H9 (cell line): ENCODE results near the gene ARHGAP9. TPM values are rescaled to one million over a fixed set of nuclear protein-coding genes. Genes with fewer than 3 reads are reported as not detected.

Experiments
- DNase-seq: peaks from one replicate; pipeline ENCODE4 v3.0.0-alpha.2; 2017
- H2AFZ ChIP-seq: one replicate; pipeline ENCODE4 v1.6.1; 2013; ENCODE audit warnings: mild to moderate bottlenecking, low read length, control low read depth, moderate library complexity
- H2AK5ac ChIP-seq: 2 replicates; pipeline ENCODE4 v1.6.1; 2013; ENCODE audit warnings: low read length, control low read depth, mixed read lengths; ENCODE audit not compliant: insufficient read length
- H2BK120ac ChIP-seq: one replicate; pipeline ENCODE4 v1.6.1; 2013; ENCODE audit warnings: low read depth, mild to moderate bottlenecking, low read length, control low read depth, inconsistent platforms; ENCODE audit not compliant: poor library complexity, severe bottlenecking
- H2BK12ac ChIP-seq: 2 replicates; pipeline ENCODE4 v1.6.1; 2013; ENCODE audit warnings: low read length, control low read depth, mixed read lengths, low read depth; ENCODE audit not compliant: insufficient read length
- H2BK15ac ChIP-seq: 2 replicates; pipeline ENCODE4 v1.6.1; 2013; ENCODE audit warnings: low read depth, low read length, control low read depth
- H2BK20ac ChIP-seq: one replicate; pipeline ENCODE4 v1.6.1; 2013; ENCODE audit warnings: low read depth, mild to moderate bottlenecking, low read length, control low read depth, inconsistent platforms; ENCODE audit not compliant: poor library complexity, severe bottlenecking
- H2BK5ac ChIP-seq: 2 replicates; pipeline ENCODE4 v1.6.1; 2013; ENCODE audit warnings: low read length, control low read depth, mixed read lengths; ENCODE audit not compliant: insufficient read length
- H3K14ac ChIP-seq: 2 replicates; pipeline ENCODE4 v1.6.1; 2013; ENCODE audit warnings: low read length, control low read depth; ENCODE audit not compliant: insufficient read depth
- H3K18ac ChIP-seq: 2 replicates; pipeline ENCODE4 v1.6.1; 2013; ENCODE audit warnings: low read depth, mild to moderate bottlenecking, mixed read lengths, low read length, control low read depth; ENCODE audit not compliant: insufficient read length
- H3K23ac ChIP-seq: 2 replicates; pipeline ENCODE4 v1.6.1; 2013; ENCODE audit warnings: low read length, control low read depth, mixed read lengths, low read depth; ENCODE audit not compliant: insufficient read length
- H3K23me2 ChIP-seq: 2 replicates; pipeline ENCODE4 v1.6.1; 2013; ENCODE audit warnings: low read depth, mild to moderate bottlenecking, mixed read lengths, low read length, control low read depth; ENCODE audit not compliant: insufficient read length, poor library complexity, severe bottlenecking
- H3K27ac ChIP-seq: 2 replicates; pipeline ENCODE4 v1.5.1; 2013; ENCODE audit warnings: low read length, control low read depth, mixed read lengths, low read depth; ENCODE audit not compliant: insufficient read length
- H3K27me3 ChIP-seq: 2 replicates; pipeline ENCODE4 v1.6.1; 2013; ENCODE audit warnings: low read length, control low read depth, inconsistent platforms; ENCODE audit not compliant: insufficient read depth
- H3K4ac ChIP-seq: 2 replicates; pipeline ENCODE4 v1.6.1; 2013; ENCODE audit warnings: low read depth, mild to moderate bottlenecking, control low read depth, inconsistent platforms, low read length, moderate library complexity
- H3K4me1 ChIP-seq: 2 replicates; pipeline ENCODE4 v1.6.1; 2013; ENCODE audit warnings: low read length, control low read depth, inconsistent platforms; ENCODE audit not compliant: insufficient read depth
- H3K4me2 ChIP-seq: 2 replicates; pipeline ENCODE4 v1.6.1; 2013; ENCODE audit warnings: low read length, control low read depth, mixed read lengths; ENCODE audit not compliant: insufficient read length, insufficient read depth
- H3K56ac ChIP-seq: 2 replicates; pipeline ENCODE4 v1.6.1; 2013; ENCODE audit warnings: low read depth, mild to moderate bottlenecking, mixed read lengths, low read length, control low read depth; ENCODE audit not compliant: insufficient read length
- H3K79me1 ChIP-seq: 2 replicates; pipeline ENCODE4 v1.6.1; 2013; ENCODE audit warnings: low read depth, mild to moderate bottlenecking, moderate library complexity, low read length, control low read depth, inconsistent platforms; ENCODE audit not compliant: insufficient read depth, poor library complexity, severe bottlenecking
- H3K79me2 ChIP-seq: 2 replicates; pipeline ENCODE4 v1.6.1; 2013; ENCODE audit warnings: low read length, control low read depth, inconsistent platforms; ENCODE audit not compliant: insufficient read depth
- H3K9ac ChIP-seq: 2 replicates; pipeline ENCODE4 v1.6.1; 2013; ENCODE audit warnings: low read length, control low read depth, mixed read lengths; ENCODE audit not compliant: insufficient read length; ENCODE audit errors: extremely low read depth
- H3K9me3 ChIP-seq: one replicate; pipeline ENCODE4 v1.6.1; 2013; ENCODE audit warnings: low read depth, low read length, inconsistent platforms; ENCODE audit not compliant: control insufficient read depth
- H3T11ph ChIP-seq: one replicate; pipeline ENCODE4 v1.6.1; 2013; ENCODE audit warnings: mild to moderate bottlenecking, low read length, control low read depth, inconsistent platforms
- H4K20me1 ChIP-seq: one replicate; pipeline ENCODE4 v1.6.1; 2013; ENCODE audit not compliant: control insufficient read depth, insufficient read length, insufficient read depth
- H4K5ac ChIP-seq: 2 replicates; pipeline ENCODE4 v1.6.1; 2013; ENCODE audit warnings: low read depth, mild to moderate bottlenecking, mixed read lengths, low read length, control low read depth; ENCODE audit not compliant: insufficient read length
- H4K8ac ChIP-seq: replicated peaks from 2 replicates; pipeline ENCODE4 v1.6.1; 2013; ENCODE audit warnings: low read length, control low read depth, mixed read lengths, low read depth; ENCODE audit not compliant: insufficient read length
- H4K91ac ChIP-seq: 2 replicates; pipeline ENCODE4 v1.6.1; 2013; ENCODE audit warnings: low read depth, mild to moderate bottlenecking, moderate library complexity, mixed read lengths, low read length, control low read depth; ENCODE audit not compliant: insufficient read length
- H3K27ac Mint-ChIP-seq, 3 experiments: 2 replicates in 2 of 3; 3 replicates in 1 of 3; pipeline ENCODE4 v1.8.0; 2020 to 2021; ENCODE audit warnings: mixed read lengths in 3 of 3, mild to moderate bottlenecking in 1 of 3, moderate library complexity in 1 of 3
- H3K27me3 Mint-ChIP-seq: 2 replicates; pipeline ENCODE4 v1.8.0; 2021; ENCODE audit warnings: low read depth, mild to moderate bottlenecking, moderate library complexity, mixed read lengths
- H3K36me3 Mint-ChIP-seq, 3 experiments: 2 replicates in 2 of 3; 3 replicates in 1 of 3; pipeline ENCODE4 v1.8.0; 2020 to 2021; ENCODE audit warnings: low read depth in 3 of 3, mixed read lengths in 3 of 3; ENCODE audit not compliant: insufficient read depth in 1 of 3
- H3K4me1 Mint-ChIP-seq, 2 experiments: 2 replicates each; pipeline ENCODE4 v1.8.0; 2020; ENCODE audit warnings: mixed read lengths in 2 of 2
- H3K4me3 Mint-ChIP-seq, 2 experiments: 2 replicates in 1 of 2; 3 replicates in 1 of 2; pipeline ENCODE4 v1.8.0; 2020 to 2021; ENCODE audit warnings: mild to moderate bottlenecking in 2 of 2, mixed read lengths in 2 of 2, moderate library complexity in 1 of 2
- H3K9me3 Mint-ChIP-seq, 2 experiments: 2 replicates in 1 of 2; 3 replicates in 1 of 2; pipeline ENCODE4 v1.8.0; 2020; ENCODE audit warnings: mild to moderate bottlenecking in 2 of 2, mixed read lengths in 2 of 2, moderate library complexity in 1 of 2
- WGBS: extraction: QIAGEN DNeasy Blood & Tissue Kit; methylation state at CpG from one replicate; pipeline ENCODE4 v1.1.7; 2013; ENCODE audit warnings: missing lambda C conversion rate, low lambda C conversion rate, mixed read lengths; ENCODE audit not compliant: insufficient read length; ENCODE audit errors: extremely low coverage; 5-methylcytosine and 5-hydroxymethylcytosine counted together
- total RNA-seq: library from RNA; stranded (reverse); gene quantifications from 2 replicates; pipeline ENCODE4 v1.2.1, GENCODE V29; 2021
- TF ChIP-seq, protein P1 (sequence below): fragments of 200-600 bp; sonication (generic); conservative IDR thresholded peaks from 3 replicates; pipeline ENCODE4 v1.8.0; 2021; ENCODE audit warnings: antibody characterized with exemption, mild to moderate bottlenecking

Gene ARHGAP9
- total RNA-seq, 1 experiment from 2014 or later, result 3.7 TPM

DNA sequence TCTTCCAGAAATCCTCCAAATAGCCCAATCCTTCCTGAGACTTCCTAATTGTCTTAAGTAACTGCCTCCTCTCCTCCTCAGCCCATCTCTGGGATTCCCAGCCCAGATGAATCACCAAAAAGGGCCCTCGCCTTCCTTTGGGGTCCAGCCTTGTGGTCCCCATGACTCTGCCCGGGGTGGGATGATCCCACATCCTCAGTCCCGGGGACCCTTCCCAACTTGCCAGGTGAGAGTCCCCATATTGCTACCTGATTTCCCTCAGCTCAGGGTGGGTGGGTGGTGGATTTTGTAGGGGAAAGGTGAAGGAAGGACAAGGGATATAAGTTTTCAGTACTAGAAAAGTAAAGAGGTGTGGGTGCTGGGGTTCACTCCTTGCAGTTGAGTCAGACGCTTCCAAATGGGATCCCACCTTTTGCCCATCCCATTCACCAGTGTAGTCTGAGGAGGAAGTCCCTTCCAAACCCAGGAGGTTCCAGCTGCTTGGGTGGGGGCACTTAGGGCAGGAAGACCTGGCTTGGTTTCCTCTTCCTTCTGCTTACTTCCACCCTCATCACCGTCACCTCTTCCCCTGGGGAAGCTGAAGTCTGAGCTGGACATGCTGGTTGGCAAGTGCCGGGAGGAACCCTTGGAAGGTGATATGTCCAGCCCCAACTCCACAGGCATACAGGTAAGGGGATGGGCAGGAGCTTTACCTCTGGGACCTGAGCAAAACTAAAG lies 14.5 kb downstream of the ARHGAP9 start:
- Mint-ChIP-seq H3K27me3 (peaks cover 42% of the 10 kb centered on the region), H3K4me3 (no peak overlapping the region; a peak in 1 of 5 replicates)
- no peak overlapping the region for H2AK5ac ChIP-seq

More for the DNA sequence above, 14.5 kb downstream of the ARHGAP9 start:
- no peaks in the 10 kb centered on the region for H3K27me3 ChIP-seq
- H2BK15ac ChIP-seq, result no peak overlapping the region
- H3K27ac ChIP-seq, result no peak overlapping the region
- H4K8ac ChIP-seq, result no peak overlapping the region
- 0 out of 7 replicates have a peak overlapping the region, but pooled peaks of 1 of the 3 experiments have one; percentile 9 for H3K27ac Mint-ChIP-seq
- H3K56ac ChIP-seq, result no peak overlapping the region
- peaks cover 13 to 15% of the 10 kb centered on the region in 2 experiments for H3K4me1 Mint-ChIP-seq
- H3K4me1 ChIP-seq, result no peaks in the 10 kb centered on the region
- H3T11ph ChIP-seq, result no peak overlapping the region
- DNase-seq, result peak; percentile 25
- H3K23me2 ChIP-seq, result peaks cover 9% of the 10 kb centered on the region
- no peak overlapping the region for H4K5ac ChIP-seq
- no peak overlapping the region for H2BK12ac ChIP-seq
- no peak overlapping the region for H4K91ac ChIP-seq
- H3K9me3 Mint-ChIP-seq, result no peaks in the 10 kb centered on the region
- H3K79me1 ChIP-seq, result no peaks in the 10 kb centered on the region
- no peak overlapping the region for H3K9ac ChIP-seq
- no peak overlapping the region for H3K4ac ChIP-seq
- peaks cover 0 to 36% (median 19%) of the 10 kb centered on the region in 3 experiments for H3K36me3 Mint-ChIP-seq
- H3K23ac ChIP-seq, result no peak overlapping the region
- no peak overlapping the region for H2BK20ac ChIP-seq
- H3K14ac ChIP-seq, result no peak overlapping the region
- no CpG with 5 or more reads among the region's 6 CpGs for WGBS
- H3K9me3 ChIP-seq, result no peaks in the 10 kb centered on the region
- no peak overlapping the region for H3K18ac ChIP-seq
- H2AFZ ChIP-seq, result no peak overlapping the region
- no peak overlapping the region for H2BK5ac ChIP-seq
- H2BK120ac ChIP-seq, result no peak overlapping the region
- TF ChIP-seq, protein P1, sequence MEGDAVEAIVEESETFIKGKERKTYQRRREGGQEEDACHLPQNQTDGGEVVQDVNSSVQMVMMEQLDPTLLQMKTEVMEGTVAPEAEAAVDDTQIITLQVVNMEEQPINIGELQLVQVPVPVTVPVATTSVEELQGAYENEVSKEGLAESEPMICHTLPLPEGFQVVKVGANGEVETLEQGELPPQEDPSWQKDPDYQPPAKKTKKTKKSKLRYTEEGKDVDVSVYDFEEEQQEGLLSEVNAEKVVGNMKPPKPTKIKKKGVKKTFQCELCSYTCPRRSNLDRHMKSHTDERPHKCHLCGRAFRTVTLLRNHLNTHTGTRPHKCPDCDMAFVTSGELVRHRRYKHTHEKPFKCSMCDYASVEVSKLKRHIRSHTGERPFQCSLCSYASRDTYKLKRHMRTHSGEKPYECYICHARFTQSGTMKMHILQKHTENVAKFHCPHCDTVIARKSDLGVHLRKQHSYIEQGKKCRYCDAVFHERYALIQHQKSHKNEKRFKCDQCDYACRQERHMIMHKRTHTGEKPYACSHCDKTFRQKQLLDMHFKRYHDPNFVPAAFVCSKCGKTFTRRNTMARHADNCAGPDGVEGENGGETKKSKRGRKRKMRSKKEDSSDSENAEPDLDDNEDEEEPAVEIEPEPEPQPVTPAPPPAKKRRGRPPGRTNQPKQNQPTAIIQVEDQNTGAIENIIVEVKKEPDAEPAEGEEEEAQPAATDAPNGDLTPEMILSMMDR, result no peak
- no peak overlapping the region for H3K4me2 ChIP-seq
- H4K20me1 ChIP-seq, result no peaks in the 10 kb centered on the region
- H3K79me2 ChIP-seq, result no peaks in the 10 kb centered on the region
